Activated naive CD8-positive, alpha-beta T cell treated with anti-CD3 and anti-CD28 coated beads for 36 hours (primary cell): ENCODE measurements around the gene TBCC. TPM values are rescaled to one million over a fixed set of nuclear protein-coding genes. Genes with fewer than 3 reads are reported as not detected.
A peak's percentile ranks its signal among the peaks of the same experiment; 100 is the strongest.
"Not testable (repeated sequence)": the region's sequence is repeated elsewhere in the genome, so short reads cannot be mapped to it uniquely, and the experiment has no call there.

Experiments used
- DNase-seq: peaks from one replicate; pipeline ENCODE4 v3.0.0; 2021
- H3K27ac Mint-ChIP-seq: one replicate; pipeline ENCODE4 v1.8.0; 2022; ENCODE audit warnings: mild to moderate bottlenecking, moderate library complexity, mixed read lengths
- H3K27me3 Mint-ChIP-seq: one replicate; pipeline ENCODE4 v1.8.0; 2022; ENCODE audit warnings: mild to moderate bottlenecking, mixed read lengths
- H3K36me3 Mint-ChIP-seq: one replicate; pipeline ENCODE4 v1.8.0; 2021; ENCODE audit warnings: mild to moderate bottlenecking, mixed read lengths
- H3K4me1 Mint-ChIP-seq: one replicate; pipeline ENCODE4 v1.8.0; 2021; ENCODE audit warnings: mixed read lengths
- H3K4me3 Mint-ChIP-seq: one replicate; pipeline ENCODE4 v1.8.0; 2022; ENCODE audit warnings: mild to moderate bottlenecking, moderate library complexity, mixed read lengths
- H3K9me3 Mint-ChIP-seq: one replicate; pipeline ENCODE4 v1.8.0; 2022; ENCODE audit warnings: mixed read lengths
- total RNA-seq, 2 experiments: library from RNA; stranded (reverse); gene quantifications; one replicate each; pipeline ENCODE4 v1.2.3, GENCODE V29; 2021

Gene TBCC
- total RNA-seq, 2 experiments from 2014 or later = 16.8 to 18.3 TPM

DNA sequence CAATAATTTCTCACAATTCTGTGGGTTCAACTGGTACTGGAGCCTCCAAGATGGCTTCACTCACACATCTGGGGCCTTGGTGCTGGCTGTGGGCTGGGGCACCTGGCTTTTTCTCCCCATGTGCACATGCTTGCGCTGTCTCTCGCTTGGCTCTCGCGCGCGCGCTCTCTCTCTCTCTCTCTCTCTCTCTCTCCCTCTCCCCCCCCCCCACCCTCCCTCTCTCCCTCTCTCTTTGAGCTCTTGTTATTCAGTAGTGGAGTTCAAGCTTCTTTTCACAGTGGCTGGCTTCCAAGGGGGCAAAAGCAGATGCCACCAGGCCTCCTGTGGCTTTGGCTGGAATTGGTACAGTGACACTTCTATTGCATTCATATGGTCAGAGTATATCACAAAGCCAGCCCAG lies 10.8 kb upstream of the TBCC start:
- Mint-ChIP-seq H3K27ac (no peak overlapping the region), H3K27me3 (no peaks in the 10 kb centered on the region), H3K9me3 (no peaks in the 10 kb centered on the region), H3K36me3 (peaks cover 12% of the 10 kb centered on the region), H3K4me3 (no peak overlapping the region), H3K4me1 (peaks cover 6% of the 10 kb centered on the region)
- DNase-seq = no peak

DNA sequence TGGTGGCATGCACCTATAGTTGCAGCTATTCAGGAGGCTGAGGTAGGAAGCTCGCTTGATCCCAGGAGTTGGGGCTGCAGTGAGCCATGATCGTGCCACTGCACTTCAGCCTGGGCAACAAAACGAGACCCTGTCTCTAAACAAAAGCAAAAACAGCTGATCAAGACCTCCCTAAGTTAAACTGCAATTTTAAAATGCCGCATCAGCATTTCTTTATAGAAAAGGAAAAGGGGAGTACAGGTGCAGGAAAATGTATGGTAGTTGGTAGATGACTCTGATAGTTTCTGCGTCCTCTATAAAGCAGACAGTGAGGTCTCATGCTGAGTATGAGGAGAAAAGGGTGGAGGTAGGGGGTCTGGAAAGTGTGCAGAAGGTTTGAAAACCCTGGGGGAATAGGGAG lies 8.9 kb upstream of the TBCC start:
- no peaks in the 10 kb centered on the region for H3K9me3 Mint-ChIP-seq
- DNase-seq = no peak
- peaks cover 9% of the 10 kb centered on the region for H3K4me1 Mint-ChIP-seq
- H3K4me3 Mint-ChIP-seq = no peak overlapping the region
- H3K36me3 Mint-ChIP-seq = peaks cover 12% of the 10 kb centered on the region
- H3K27me3 Mint-ChIP-seq = no peaks in the 10 kb centered on the region
- H3K27ac Mint-ChIP-seq = no peak overlapping the region

DNA sequence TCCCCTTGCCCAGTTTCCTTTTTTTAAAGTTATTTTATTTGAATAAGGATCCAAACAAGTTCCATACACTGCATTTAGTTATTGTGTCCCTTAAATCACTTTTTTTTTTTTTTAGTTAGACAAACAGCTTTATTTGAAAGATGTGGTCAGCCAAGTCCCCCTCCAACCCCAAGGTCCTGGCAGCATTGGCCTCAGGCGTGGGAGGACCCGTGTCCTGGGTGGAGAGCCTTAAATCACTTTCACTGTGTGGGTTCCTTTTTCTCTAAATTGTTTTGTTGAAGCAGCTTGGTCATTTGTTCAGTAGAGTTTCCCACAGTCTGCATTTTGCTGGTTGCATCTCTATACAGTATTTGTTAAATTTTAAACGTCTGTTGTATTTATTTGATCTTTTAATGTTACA lies 5.2 kb upstream of the TBCC start:
- H3K36me3 Mint-ChIP-seq = peaks cover 12% of the 10 kb centered on the region
- H3K4me1 Mint-ChIP-seq = peaks cover 24% of the 10 kb centered on the region
- H3K9me3 Mint-ChIP-seq = no peaks in the 10 kb centered on the region
- H3K4me3 Mint-ChIP-seq = no peak overlapping the region
- DNase-seq = no peak
- H3K27ac Mint-ChIP-seq = no peak overlapping the region
- H3K27me3 Mint-ChIP-seq = no peaks in the 10 kb centered on the region

DNA sequence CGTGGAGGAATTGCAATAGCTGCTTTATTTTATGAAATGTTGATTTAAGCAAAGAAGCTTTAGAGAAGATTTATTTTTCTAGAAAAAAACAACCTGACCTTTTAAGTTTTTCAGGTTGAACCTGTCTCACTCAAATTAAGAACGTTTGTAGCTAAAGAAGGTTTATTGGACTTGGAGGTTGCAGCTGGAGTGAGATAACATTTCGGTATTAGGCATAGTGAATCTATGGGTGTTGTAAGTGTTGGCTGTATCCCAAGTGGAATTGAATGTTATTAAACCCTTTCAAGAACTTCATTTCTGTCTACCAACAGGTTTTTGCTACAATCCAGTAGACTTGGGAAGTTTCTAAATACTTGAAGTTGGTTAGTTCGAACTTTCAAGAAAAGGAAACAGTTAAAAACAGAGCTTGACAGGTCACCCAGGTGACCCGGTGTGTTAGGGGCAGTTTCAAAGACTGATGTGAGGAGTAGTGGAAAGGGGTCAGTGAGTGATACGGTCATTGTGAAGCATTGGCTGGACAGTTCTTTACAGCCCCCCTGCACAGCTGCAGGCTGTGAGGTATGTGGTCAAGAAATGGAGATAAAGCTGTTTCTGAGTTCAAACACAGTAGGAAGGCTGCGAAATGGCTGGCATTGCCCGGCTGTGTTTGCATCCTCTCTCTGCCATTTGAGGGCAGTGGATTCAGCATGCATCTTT lies 2.4 kb upstream of the TBCC start:
- Mint-ChIP-seq H3K27ac (peak overlapping the region; percentile 100), H3K27me3 (no peaks in the 10 kb centered on the region), H3K4me3 (peak overlapping the region; percentile 100), H3K4me1 (peaks cover 30% of the 10 kb centered on the region), H3K9me3 (no peaks in the 10 kb centered on the region), H3K36me3 (peaks cover 30% of the 10 kb centered on the region)
- DNase-seq = no peak

DNA sequence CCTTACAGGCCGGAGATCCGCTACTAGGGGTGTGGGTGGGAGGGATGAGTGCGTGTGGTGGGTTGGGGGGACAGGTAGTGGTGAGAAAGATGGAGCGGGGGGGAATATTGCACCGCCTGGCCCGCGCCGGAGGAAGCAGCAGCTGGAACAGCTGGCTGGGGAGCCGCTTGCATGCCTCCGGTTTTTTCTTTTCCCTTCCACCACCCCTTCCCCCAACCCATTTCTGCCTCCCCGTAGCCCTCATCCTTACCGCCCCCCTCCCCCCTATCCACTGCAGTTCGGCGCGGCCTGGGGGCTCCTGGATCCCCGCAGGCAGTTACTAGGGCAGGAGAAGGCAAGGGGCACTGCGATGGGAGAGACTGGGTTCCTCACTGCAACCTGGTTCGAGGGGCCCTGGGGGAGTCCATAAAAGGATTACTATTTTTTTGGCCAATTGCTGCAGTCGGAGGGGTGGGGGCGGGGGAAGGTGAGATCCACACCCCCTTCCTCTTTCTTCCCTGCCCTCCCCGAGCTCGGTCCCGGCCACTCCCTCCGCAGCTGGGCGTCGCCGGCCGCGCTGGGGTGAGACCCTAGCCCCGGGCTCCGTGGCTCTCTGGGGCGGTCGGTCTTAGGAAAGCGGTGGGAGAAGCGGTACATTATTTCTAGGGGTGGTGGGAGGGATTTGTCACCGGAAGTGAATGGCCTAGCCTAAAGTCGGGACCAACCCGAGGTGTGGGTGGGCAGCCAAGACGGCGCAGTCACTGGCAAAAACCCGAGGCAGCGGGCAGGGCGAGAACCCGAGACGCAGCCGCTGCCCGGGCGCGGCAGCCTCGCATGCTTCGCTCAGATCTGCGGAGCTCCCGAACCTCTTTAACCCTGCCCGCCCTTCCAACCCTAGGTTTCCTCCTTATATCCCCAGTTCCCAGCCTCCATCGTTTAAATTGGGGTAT lies 824 bp upstream of the TBCC start:
- peaks cover 30% of the 10 kb centered on the region for H3K4me1 Mint-ChIP-seq
- H3K4me3 Mint-ChIP-seq = peak overlapping the region; percentile 100
- peaks cover 34% of the 10 kb centered on the region for H3K36me3 Mint-ChIP-seq
- peak overlapping the region; percentile 100 for H3K27ac Mint-ChIP-seq
- H3K27me3 Mint-ChIP-seq = no peaks in the 10 kb centered on the region
- peak; percentile 90 for DNase-seq
- H3K9me3 Mint-ChIP-seq = peaks cover 3% of the 10 kb centered on the region

DNA sequence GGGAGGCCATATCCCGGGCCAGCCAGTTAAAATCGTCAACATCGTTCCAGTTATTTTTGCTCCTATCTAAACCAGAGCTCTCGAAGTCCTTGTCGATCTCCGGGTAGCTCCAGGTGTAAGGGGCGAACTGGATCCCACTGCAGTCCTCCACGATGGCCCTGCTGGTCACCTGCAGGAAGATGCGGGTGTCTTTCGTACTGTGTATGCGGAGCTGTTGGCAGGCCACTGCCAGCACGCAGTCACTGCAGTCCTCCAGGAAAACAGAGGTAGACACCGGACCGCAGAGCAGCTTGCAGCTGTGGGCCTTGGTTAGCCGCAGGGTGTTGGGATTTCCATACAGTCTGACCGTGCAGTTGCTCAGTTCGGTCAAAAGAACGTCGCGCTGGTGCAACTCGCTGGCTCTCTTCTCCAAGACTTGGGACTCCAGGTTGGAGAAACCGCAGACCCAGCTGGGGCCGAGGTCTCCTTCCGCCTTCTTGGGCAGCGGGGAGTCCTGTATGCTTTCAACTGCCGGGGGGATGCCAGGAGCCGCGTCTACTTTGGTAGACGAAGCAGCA lies 742 bp downstream of the TBCC start:
- H3K36me3 Mint-ChIP-seq = peaks cover 34% of the 10 kb centered on the region
- no peaks in the 10 kb centered on the region for H3K27me3 Mint-ChIP-seq
- H3K9me3 Mint-ChIP-seq = peaks cover 3% of the 10 kb centered on the region
- DNase-seq = peak; percentile 51
- peak overlapping the region; percentile 100 for H3K27ac Mint-ChIP-seq
- peaks cover 26% of the 10 kb centered on the region for H3K4me1 Mint-ChIP-seq
- peak overlapping the region; percentile 100 for H3K4me3 Mint-ChIP-seq

DNA sequence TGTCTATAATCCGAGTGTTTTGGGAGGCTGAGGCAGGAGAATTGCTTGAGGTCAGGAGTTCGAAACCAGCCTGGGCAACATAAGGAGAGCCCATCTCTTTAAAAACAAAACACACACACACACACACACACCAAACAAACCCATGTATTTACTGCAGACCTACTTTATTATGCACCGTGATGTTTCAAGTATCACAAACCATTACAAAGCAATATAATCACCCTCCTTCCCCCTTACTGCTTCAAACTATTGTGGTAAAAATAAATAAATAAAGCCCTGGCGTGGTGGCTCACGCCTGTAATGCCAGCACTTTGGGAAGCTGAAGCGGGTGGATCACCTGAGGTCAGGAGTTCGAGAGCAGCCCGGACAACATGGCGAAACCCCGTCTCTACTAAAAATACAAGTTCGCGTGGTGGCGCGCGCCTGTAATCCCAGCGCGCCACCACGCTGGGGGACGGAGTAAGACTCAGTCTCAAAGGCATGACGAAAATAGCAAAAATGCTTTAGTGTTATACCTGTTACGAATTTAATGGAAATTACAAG lies 1.5 kb downstream of the TBCC start:
- Mint-ChIP-seq H3K36me3 (peaks cover 34% of the 10 kb centered on the region), H3K9me3 (peaks cover 3% of the 10 kb centered on the region), H3K4me1 (peaks cover 26% of the 10 kb centered on the region), H3K27me3 (no peaks in the 10 kb centered on the region), H3K27ac (peak overlapping the region; percentile 34), H3K4me3 (peak overlapping the region; percentile 100)
- DNase-seq = no peak

DNA sequence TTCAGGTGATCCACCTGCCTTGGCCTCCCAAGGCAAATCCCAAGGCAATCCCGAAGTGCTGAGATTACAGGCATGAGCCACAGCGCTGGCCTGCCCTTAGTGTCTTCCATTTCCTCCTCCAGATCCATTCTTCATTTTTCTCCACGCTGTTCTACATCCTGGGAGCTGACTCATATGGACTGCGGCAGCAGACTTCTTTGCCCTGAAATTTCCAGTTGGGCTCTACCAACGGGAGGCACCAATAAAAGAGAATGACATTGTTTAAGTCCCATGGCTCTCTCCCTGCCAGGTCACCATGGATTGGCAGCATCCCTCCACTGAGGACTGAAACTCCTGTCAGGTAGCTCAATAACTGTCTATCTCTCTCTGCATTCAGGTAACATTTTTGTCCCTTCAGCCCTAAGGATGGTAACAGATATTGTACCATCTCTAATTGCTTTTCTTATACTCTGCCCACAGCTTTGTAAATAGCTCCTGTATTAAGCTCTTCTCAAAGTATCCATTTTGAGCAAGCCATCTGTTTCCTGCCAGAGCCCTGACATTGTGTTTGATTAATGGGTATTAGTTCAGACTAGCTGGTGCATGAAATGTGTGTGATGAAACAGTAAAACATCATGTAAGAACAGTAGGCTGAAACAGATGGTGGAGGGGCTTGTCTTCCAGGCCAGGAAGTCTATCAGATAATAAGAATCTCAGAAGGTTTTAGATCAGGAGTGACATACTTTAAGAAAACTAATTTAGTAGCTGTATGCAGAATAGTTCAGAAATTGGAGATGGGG lies 3.6 kb downstream of the TBCC start:
- DNase-seq = no peak
- Mint-ChIP-seq H3K4me1 (peaks cover 10% of the 10 kb centered on the region), H3K27ac (no peak overlapping the region), H3K27me3 (no peaks in the 10 kb centered on the region), H3K9me3 (peaks cover 3% of the 10 kb centered on the region), H3K4me3 (no peak overlapping the region), H3K36me3 (peaks cover 25% of the 10 kb centered on the region)

DNA sequence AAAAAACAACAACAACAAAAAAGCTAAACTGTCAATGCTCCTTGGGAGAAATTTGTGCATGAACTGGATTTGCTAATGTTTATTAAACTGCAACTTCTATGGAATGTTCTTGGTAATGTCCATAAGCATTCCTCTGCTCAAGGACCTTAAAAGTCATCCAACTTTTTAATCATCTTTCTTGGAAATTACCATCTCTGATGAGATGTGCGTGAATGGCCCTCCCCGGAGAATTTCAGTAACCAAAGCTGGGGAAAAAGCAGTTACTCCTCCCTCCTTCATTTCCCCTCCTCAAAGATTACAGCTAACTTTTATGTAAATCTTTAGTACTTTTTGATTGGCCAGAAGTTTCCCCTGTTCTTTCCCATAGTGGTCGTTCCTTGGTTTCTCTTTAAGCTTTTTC lies 5.2 kb downstream of the TBCC start:
- no peak overlapping the region for H3K27ac Mint-ChIP-seq
- peaks cover 3% of the 10 kb centered on the region for H3K9me3 Mint-ChIP-seq
- H3K4me1 Mint-ChIP-seq = peaks cover 9% of the 10 kb centered on the region
- DNase-seq = no peak
- peaks cover 22% of the 10 kb centered on the region for H3K36me3 Mint-ChIP-seq
- no peak overlapping the region for H3K4me3 Mint-ChIP-seq
- H3K27me3 Mint-ChIP-seq = no peaks in the 10 kb centered on the region

DNA sequence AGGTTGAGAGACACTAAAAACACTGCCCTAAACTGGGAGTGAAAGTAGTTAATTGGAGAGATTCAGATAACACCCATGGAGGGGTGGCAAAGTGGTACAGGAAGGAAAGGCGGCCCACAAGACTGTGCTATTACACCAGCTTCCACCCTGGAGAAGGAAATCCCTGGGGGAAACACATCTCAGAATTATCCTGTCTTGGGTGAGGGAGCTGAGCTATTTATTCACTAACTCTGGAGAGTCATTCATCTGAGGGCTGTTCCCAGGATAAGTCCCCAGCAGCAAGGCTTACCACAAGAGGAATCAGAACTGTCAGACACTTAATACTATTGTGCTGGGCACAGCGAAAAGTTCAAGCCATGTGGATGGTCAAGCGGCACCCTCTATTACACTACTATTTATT lies 9.9 kb downstream of the TBCC start:
- H3K4me1 Mint-ChIP-seq = no peaks in the 10 kb centered on the region
- peaks cover 2% of the 10 kb centered on the region for H3K9me3 Mint-ChIP-seq
- H3K27me3 Mint-ChIP-seq = no peaks in the 10 kb centered on the region
- no peak for DNase-seq
- H3K27ac Mint-ChIP-seq = no peak overlapping the region
- H3K36me3 Mint-ChIP-seq = no peaks in the 10 kb centered on the region
- no peak overlapping the region for H3K4me3 Mint-ChIP-seq

DNA sequence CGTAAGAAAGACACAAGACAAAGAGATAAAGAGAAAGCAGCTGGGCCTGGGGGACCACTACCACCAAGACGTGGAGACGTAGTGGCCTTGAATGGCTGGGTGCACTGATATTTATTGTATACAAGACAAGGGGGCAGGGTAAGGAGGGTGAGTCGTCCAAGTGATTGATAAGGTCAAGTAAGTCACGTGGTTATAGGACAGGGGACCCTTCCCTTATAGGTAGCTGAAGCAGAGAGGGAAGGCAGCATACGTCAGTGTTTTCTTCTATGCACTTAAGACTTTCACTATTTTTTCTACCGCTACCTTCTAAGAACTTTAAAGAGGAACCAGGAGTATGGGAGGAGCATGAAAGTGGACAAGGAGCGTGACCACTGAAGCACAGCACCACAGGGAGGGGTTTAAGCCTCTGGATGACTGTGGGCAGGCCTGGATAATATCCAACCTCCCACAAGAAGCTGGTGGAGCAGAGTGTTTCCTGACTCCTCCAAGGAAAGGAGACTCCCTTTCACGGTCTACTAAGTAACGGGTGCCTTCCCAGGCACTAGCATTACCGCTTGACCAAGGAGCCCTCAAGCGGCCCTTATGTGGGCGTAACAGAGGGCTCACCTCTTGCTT lies 11.9 kb downstream of the TBCC start:
- H3K27ac Mint-ChIP-seq, H3K27me3 Mint-ChIP-seq, H3K4me1 Mint-ChIP-seq: not testable (repeated sequence)

DNA sequence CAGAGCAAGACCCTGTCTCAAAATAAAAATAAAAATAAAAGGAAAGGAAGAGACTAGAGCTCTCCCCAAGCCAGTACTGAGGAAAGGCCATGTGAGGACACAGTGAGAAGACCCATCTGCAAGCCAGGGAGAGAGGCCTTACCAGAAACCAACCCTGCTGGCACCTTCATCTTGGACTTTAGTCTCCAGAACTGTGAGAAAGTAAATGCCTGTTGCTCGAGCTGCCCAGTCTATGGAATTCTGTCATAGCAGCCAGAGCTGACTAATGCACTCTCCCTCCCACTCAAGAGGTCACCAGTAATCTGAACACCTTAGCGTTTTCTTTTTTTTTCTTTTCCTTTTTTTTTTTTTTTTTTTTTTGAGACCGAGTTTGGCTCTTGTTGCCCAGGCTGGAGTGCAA lies 16.2 kb downstream of the TBCC start:
- no peak overlapping the region for H3K27ac Mint-ChIP-seq
- peaks cover 3% of the 10 kb centered on the region for H3K36me3 Mint-ChIP-seq
- H3K4me3 Mint-ChIP-seq = no peak overlapping the region
- peaks cover 16% of the 10 kb centered on the region for H3K4me1 Mint-ChIP-seq
- peaks cover 2% of the 10 kb centered on the region for H3K9me3 Mint-ChIP-seq
- no peaks in the 10 kb centered on the region for H3K27me3 Mint-ChIP-seq
- no peak for DNase-seq

More for the DNA sequence above, 11.9 kb downstream of the TBCC start:
- H3K36me3 Mint-ChIP-seq, H3K9me3 Mint-ChIP-seq, DNase-seq, H3K4me3 Mint-ChIP-seq: not testable (repeated sequence)

DNA sequence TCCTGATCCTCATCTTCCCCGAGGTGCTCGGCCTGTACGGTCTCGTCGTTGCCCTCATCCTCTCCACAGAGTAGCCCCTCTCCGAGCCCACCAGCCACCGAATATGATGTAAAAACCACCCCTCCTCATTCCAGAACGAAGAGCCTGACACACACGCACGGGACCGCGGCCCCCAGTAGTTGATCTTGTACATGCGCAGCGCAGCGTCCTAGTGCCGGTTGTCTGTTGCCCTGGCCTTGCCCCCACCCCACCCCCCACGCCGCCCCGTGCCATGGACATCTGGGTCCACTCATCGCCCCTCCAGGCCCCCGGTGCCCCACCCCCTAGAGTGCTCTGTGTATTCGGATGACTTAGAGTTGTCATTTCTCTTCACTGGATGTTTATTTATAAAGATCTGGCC lies 18.3 kb downstream of the TBCC start:
- Mint-ChIP-seq H3K9me3 (peaks cover 1% of the 10 kb centered on the region), H3K36me3 (peaks cover 3% of the 10 kb centered on the region), H3K4me3 (peak overlapping the region; percentile 46), H3K4me1 (peaks cover 16% of the 10 kb centered on the region), H3K27me3 (peaks cover 3% of the 10 kb centered on the region), H3K27ac (peak overlapping the region; percentile 54)
- DNase-seq = no peak

DNA sequence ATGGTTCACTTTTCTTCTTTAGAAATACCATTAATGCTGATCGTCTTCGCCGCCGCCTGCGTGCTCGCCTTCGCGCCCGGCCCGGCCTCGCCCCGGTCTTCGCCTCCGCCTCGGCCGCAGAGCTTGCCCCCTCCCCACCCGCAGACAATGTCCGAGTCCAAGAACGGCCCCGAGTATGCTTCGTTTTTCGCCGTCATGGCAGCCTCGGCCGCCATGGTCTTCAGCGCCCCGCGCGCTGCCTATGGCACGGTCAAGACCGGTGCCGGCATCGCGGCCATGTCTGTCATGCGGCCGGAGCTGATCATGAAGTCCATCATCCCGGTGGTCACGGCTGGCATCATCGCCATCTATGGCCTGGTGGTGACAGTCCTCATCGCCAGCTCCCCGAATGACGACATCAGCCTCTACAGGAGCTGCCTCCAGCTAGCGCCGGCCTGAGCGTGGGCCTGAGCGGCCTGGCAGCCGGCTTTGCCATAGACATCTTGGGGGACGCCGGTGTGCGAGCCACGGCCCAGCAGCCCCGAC lies 18.8 kb downstream of the TBCC start:
- DNase-seq = peak; percentile 8

More for the DNA sequence above, 18.8 kb downstream of the TBCC start:
- Mint-ChIP-seq H3K4me3 (peak overlapping the region; percentile 82), H3K36me3 (peaks cover 3% of the 10 kb centered on the region), H3K27ac (peak overlapping the region; percentile 98), H3K27me3 (peaks cover 3% of the 10 kb centered on the region), H3K4me1 (peaks cover 16% of the 10 kb centered on the region), H3K9me3 (no peaks in the 10 kb centered on the region)
